RWPE2 (cell line): ENCODE measurements around the gene SIM2.
"Not testable (repeated sequence)": the region's sequence is repeated elsewhere in the genome, so short reads cannot be mapped to it uniquely, and the experiment has no call there.

Source experiments
- ATAC-seq: fragments of 200-7000 bp; cut with Tn5 transposase; 3 replicates; pipeline ENCODE4 v1.9.1; 2021; ENCODE audit warnings: low read depth
- DNase-seq: peaks from one replicate; pipeline ENCODE4 v3.0.0-alpha.2; 2020; ENCODE audit warnings: low spot score
- H3K27ac ChIP-seq: fragments of 450-650 bp; 2 replicates; pipeline ENCODE4 v1.5.1; 2017; ENCODE audit warnings: mild to moderate bottlenecking; ENCODE audit not compliant: poor library complexity, severe bottlenecking
- H3K27me3 ChIP-seq: fragments of 250-450 bp; sonication (Bioruptor Pico); 2 replicates; pipeline ENCODE4 v1.5.1; 2021; ENCODE audit warnings: mild to moderate bottlenecking, moderate library complexity; ENCODE audit not compliant: insufficient read depth, poor library complexity, severe bottlenecking
- H3K36me3 ChIP-seq: fragments of 250-450 bp; sonication (Bioruptor Pico); 2 replicates; pipeline ENCODE4 v1.5.1; 2020; ENCODE audit warnings: low read depth, mild to moderate bottlenecking, moderate library complexity
- H3K4me1 ChIP-seq: fragments of 250-450 bp; sonication (Bioruptor Pico); 2 replicates; pipeline ENCODE4 v1.5.1; 2021; ENCODE audit warnings: mild to moderate bottlenecking, moderate library complexity; ENCODE audit not compliant: insufficient read depth, poor library complexity, severe bottlenecking
- H3K4me3 ChIP-seq: fragments of 250-450 bp; sonication (Bioruptor Pico); 2 replicates; pipeline ENCODE4 v1.5.1; 2021; ENCODE audit warnings: mild to moderate bottlenecking, moderate library complexity; ENCODE audit not compliant: severe bottlenecking
- H3K9me3 ChIP-seq: fragments of 250-450 bp; sonication (Bioruptor Pico); 2 replicates; pipeline ENCODE4 v1.5.1; 2021; ENCODE audit warnings: mild to moderate bottlenecking, moderate library complexity; ENCODE audit not compliant: severe bottlenecking
- TF ChIP-seq, protein P1 (sequence below): fragments of 450-650 bp; IDR thresholded peaks from one replicate; pipeline ENCODE4 v1.5.1; 2017; ENCODE audit warnings: mild to moderate bottlenecking, moderate library complexity; ENCODE audit not compliant: poor library complexity, severe bottlenecking

SIM2 gene, protein sequence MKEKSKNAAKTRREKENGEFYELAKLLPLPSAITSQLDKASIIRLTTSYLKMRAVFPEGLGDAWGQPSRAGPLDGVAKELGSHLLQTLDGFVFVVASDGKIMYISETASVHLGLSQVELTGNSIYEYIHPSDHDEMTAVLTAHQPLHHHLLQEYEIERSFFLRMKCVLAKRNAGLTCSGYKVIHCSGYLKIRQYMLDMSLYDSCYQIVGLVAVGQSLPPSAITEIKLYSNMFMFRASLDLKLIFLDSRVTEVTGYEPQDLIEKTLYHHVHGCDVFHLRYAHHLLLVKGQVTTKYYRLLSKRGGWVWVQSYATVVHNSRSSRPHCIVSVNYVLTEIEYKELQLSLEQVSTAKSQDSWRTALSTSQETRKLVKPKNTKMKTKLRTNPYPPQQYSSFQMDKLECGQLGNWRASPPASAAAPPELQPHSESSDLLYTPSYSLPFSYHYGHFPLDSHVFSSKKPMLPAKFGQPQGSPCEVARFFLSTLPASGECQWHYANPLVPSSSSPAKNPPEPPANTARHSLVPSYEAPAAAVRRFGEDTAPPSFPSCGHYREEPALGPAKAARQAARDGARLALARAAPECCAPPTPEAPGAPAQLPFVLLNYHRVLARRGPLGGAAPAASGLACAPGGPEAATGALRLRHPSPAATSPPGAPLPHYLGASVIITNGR

DNA sequence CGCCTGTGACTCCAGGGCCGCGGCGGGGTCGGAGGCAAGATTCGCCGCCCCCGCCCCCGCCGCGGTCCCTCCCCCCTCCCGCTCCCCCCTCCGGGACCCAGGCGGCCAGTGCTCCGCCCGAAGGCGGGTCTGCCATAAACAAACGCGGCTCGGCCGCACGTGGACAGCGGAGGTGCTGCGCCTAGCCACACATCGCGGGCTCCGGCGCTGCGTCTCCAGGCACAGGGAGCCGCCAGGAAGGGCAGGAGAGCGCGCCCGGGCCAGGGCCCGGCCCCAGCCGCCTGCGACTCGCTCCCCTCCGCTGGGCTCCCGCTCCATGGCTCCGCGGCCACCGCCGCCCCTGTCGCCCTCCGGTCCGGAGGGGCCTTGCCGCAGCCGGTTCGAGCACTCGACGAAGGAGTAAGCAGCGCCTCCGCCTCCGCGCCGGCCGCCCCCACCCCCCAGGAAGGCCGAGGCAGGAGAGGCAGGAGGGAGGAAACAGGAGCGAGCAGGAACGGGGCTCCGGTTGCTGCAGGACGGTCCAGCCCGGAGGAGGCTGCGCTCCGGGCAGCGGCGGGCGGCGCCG is at the start of gene SIM2:
SIM2 (plus strand) TSS at position 135 of the 565 bp plus-strand sequence. CDS start 632 bp downstream, outside the sequence.
- DNase-seq (peak; percentile 88), ATAC-seq (peak; percentile 53)
- Histone ChIP-seq H3K4me3 (peak within 1 kb of the TSS; percentile 93), H3K27me3 (no peaks in the 10 kb centered on the region), H3K27ac (peak within 1 kb of the TSS; percentile 82), H3K4me1 (no peaks in the 10 kb centered on the region), H3K36me3 (no peaks in the 10 kb centered on the region), H3K9me3 (no peaks in the 10 kb centered on the region)
- TF ChIP-seq, protein P1, sequence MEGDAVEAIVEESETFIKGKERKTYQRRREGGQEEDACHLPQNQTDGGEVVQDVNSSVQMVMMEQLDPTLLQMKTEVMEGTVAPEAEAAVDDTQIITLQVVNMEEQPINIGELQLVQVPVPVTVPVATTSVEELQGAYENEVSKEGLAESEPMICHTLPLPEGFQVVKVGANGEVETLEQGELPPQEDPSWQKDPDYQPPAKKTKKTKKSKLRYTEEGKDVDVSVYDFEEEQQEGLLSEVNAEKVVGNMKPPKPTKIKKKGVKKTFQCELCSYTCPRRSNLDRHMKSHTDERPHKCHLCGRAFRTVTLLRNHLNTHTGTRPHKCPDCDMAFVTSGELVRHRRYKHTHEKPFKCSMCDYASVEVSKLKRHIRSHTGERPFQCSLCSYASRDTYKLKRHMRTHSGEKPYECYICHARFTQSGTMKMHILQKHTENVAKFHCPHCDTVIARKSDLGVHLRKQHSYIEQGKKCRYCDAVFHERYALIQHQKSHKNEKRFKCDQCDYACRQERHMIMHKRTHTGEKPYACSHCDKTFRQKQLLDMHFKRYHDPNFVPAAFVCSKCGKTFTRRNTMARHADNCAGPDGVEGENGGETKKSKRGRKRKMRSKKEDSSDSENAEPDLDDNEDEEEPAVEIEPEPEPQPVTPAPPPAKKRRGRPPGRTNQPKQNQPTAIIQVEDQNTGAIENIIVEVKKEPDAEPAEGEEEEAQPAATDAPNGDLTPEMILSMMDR = no peak

DNA sequence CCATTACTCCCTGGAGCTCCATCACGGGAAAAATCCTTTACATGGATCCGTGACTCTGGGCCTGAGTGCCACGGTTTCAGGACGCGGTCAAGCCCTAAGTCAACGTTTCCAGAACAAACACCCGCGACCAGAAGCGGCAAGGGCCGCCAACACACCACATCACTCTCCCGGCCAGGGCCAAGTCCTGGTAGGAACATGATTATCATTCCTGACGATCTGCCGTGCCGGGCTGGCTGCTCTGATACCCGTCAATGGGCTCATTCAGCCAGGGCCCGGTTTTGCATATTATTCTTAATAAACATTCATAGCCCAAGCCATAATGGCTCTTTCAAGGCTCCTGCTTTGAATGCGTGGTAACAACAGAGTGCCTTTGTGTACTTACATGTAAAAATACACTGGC is 44.6 kb upstream of the SIM2 start:
- TF ChIP-seq, protein P1 = no peak
- DNase-seq = no peak
- no peak for ATAC-seq
- Histone ChIP-seq H3K4me1 (peaks cover 8% of the 10 kb centered on the region), H3K27ac (no peak overlapping the region), H3K36me3 (no peaks in the 10 kb centered on the region), H3K27me3 (no peaks in the 10 kb centered on the region), H3K9me3 (no peaks in the 10 kb centered on the region), H3K4me3 (no peak overlapping the region)

DNA sequence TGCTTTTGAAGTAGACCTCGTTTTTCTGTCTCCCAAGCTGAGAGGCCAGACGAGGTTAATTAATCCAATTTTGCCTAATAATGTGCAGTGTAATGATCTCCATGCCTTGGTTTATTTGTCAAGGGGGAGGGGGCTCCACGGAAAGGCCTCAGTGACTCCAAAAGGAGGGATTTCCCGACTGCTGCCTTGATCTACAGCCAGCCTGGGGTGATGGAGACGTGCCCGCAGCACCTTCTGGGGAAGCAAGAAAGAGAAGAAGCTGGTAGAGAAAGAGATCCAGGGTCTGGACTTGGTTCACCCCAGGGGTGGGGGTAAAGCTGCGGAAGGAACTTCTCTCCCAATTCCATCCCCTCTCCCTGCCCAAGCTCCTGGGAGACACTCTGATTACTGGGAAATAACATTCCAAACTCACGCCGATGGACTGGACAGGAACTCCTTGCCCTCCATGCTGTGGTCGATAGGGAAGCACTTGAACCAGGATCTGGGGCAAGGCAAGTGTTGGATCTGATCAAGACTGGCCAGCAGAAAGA is 44.1 kb upstream of the SIM2 start:
- DNase-seq (no peak), ATAC-seq (no peak)
- TF ChIP-seq, protein P1 = no peak

DNA sequence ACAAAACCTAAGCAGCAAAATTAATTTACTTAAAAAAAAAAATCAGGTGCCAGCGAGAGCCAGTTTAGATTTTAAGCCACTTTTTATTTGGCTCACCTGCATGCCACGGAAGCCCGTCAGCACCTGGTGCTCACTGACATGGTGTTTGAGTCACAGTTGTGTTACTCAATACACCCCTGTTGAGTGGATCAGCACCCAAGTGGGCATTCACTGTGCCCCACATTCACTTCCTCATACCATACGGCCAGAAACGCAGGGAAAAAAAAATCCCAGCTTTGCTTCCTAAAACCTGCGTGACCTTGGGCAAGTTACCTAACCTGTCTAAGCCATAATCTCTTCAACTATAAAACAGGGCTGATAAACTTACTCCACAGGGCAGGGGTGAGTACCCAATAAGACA is 42.8 kb upstream of the SIM2 start:
- TF ChIP-seq, protein P1 = no peak
- DNase-seq (no peak), ATAC-seq (peak; percentile 95)
- Histone ChIP-seq H3K27me3 (no peaks in the 10 kb centered on the region), H3K36me3 (no peaks in the 10 kb centered on the region), H3K4me3 (no peak overlapping the region), H3K9me3 (no peaks in the 10 kb centered on the region), H3K4me1 (peaks cover 8% of the 10 kb centered on the region), H3K27ac (peak overlapping the region; percentile 38)

More for the DNA sequence above, 44.1 kb upstream of the SIM2 start:
- no peak overlapping the region for H3K27ac ChIP-seq
- no peaks in the 10 kb centered on the region for H3K36me3 ChIP-seq
- H3K4me1 ChIP-seq = peaks cover 8% of the 10 kb centered on the region
- H3K9me3 ChIP-seq = no peaks in the 10 kb centered on the region
- H3K4me3 ChIP-seq = no peak overlapping the region
- no peaks in the 10 kb centered on the region for H3K27me3 ChIP-seq

DNA sequence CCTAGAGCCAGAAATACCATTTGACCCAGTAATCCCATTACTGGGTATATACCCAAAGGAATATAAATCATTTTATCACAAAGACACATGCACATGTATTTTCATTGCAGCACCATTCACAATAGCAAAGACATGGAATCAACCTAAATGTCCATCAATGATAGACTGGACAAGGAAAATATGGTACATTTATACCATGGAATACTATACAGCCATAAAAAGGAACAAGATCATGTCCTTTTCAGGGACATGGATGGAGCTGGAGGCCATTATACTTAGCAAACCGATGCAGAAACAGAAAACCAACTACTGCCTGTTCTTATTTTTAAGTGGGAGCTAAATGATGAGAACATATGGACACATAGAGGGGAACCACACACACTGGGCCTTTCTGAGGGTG is 41.6 kb upstream of the SIM2 start:
- not testable (repeated sequence) for H3K36me3 ChIP-seq, H3K4me1 ChIP-seq, DNase-seq, H3K27me3 ChIP-seq, ATAC-seq, H3K4me3 ChIP-seq, H3K9me3 ChIP-seq, H3K27ac ChIP-seq
